Loucy (cell line): ENCODE measurements around the gene SUPT3H.

Source experiments
- EZH2phosphoT487 ChIP-seq: fragments of 200-600 bp; IDR thresholded peaks from 2 replicates; pipeline ENCODE4 v1.6.1; 2018; ENCODE audit warnings: antibody characterized with exemption, mild to moderate bottlenecking, moderate library complexity, borderline replicate concordance
- TF ChIP-seq, protein P1 (sequence below): fragments of 200-600 bp; sonication (generic); conservative IDR thresholded peaks from 2 replicates; pipeline ENCODE4 v1.5.1; 2014; ENCODE audit warnings: mild to moderate bottlenecking, antibody characterized with exemption, low read length

DNA sequence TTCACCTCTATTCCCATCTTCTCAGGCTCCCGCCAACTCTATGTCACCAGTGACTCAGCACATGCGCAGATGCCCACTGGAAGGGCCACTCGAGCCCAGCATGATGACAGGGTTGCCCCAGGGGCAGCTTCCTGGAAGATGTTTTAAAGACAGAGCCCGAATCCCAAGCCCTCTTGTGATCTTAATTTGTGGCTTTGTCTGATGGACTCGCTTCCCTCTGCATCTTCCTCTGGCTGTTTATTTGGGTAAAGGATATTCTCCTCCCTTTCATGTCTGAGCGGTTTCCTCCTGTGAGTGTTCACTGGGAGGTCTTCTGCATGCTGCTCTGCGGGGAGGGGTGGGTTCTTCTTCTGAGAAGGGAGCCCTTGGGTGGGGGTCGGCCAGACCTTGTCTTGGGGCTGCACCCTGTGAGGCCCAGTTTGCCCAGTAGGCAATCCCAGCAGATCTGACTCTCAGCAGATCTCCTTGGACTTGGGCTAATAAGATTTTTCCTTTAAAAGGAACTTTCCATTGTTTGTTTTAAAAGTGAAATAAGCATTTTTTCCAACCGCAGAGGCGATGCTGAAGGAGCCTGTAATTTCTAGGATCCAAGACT lies 589.2 kb downstream of the SUPT3H start:
- TF ChIP-seq, protein P1, sequence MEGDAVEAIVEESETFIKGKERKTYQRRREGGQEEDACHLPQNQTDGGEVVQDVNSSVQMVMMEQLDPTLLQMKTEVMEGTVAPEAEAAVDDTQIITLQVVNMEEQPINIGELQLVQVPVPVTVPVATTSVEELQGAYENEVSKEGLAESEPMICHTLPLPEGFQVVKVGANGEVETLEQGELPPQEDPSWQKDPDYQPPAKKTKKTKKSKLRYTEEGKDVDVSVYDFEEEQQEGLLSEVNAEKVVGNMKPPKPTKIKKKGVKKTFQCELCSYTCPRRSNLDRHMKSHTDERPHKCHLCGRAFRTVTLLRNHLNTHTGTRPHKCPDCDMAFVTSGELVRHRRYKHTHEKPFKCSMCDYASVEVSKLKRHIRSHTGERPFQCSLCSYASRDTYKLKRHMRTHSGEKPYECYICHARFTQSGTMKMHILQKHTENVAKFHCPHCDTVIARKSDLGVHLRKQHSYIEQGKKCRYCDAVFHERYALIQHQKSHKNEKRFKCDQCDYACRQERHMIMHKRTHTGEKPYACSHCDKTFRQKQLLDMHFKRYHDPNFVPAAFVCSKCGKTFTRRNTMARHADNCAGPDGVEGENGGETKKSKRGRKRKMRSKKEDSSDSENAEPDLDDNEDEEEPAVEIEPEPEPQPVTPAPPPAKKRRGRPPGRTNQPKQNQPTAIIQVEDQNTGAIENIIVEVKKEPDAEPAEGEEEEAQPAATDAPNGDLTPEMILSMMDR = no peak
- TF ChIP-seq EZH2phosphoT487 = no peak
